Bronchial epithelial cell (primary cell): Measurements from ENCODE around the gene SRGAP3. TPM values are rescaled to one million over a fixed set of nuclear protein-coding genes. Genes with fewer than 3 reads are reported as not detected.

Experiments
- DNase-seq: peaks from one replicate; pipeline ENCODE4 v3.0.0-alpha.2; 2010; ENCODE audit warnings: low read depth
- FAIRE-seq: peaks from 2 replicates; lab custom pipeline; 2011; peaks lifted over from hg19 to GRCh38; lab: Jason Lieb, UNC
- H3K27me3 ChIP-seq: 2 replicates; pipeline ENCODE4 v1.5.1; 2011; ENCODE audit warnings: low read length; ENCODE audit not compliant: control insufficient read depth, insufficient read depth
- H3K36me3 ChIP-seq: 2 replicates; pipeline ENCODE4 v1.5.1; 2011; ENCODE audit warnings: low read length; ENCODE audit not compliant: control insufficient read depth, insufficient read depth
- H3K4me3 ChIP-seq: 2 replicates; pipeline ENCODE4 v1.5.1; 2011; ENCODE audit warnings: mild to moderate bottlenecking, low read depth, low read length, control low read depth
- CTCF ChIP-seq: IDR thresholded peaks from 2 replicates; pipeline ENCODE4 v1.5.1; 2011; ENCODE audit warnings: mild to moderate bottlenecking, moderate library complexity, low read length, control low read depth, inconsistent platforms; ENCODE audit not compliant: insufficient read depth, severe bottlenecking
- total RNA-seq: library from RNA; depleted of rRNA; stranded (reverse); fragments of >200 nt; gene quantifications from 2 replicates; pipeline ENCODE4 v1.2.1, GENCODE V29; 2014

Gene SRGAP3
- total RNA-seq, 1 donor from 2014 or later: 30.5 TPM

DNA sequence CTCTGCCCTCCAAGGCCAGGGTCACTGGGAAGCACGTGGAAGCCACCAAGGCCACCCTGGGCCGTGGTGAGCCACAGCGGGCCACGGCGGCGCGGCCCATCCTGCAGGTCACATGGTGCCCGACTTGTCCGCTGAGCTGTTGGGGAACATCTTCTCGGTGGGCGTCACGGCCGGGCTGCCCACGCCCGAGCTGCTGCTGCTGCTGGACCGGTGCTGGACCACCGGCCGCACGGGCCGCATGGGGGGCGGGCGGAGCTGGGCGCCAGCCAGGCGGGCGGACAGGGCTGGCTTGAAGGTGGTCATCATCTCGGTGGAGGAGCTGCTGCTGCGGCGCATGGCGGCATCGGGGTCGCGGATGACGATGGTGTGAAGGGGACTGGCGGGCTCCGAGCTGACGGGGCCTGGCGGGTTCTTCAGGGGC lies 264.0 kb downstream of the SRGAP3 start:
- Histone ChIP-seq H3K27me3 (no peaks in the 10 kb centered on the region), H3K36me3 (peaks cover 2% of the 10 kb centered on the region), H3K4me3 (no peak overlapping the region)
- no peak for TF ChIP-seq CTCF
- DNase-seq: no peak
- FAIRE-seq: no peak

- FAIRE-seq: no peak
- H3K4me3 ChIP-seq: no peak overlapping the region
Measured at GRCh38 chr3:8984526-8984925, 264.9 kb downstream of the SRGAP3 start.

GRCh38 chr3:8984081-8984480 lies 265.4 kb downstream of the SRGAP3 start:
- no peak for DNase-seq
- H3K4me3 ChIP-seq: no peak overlapping the region
- H3K36me3 ChIP-seq: peaks cover 2% of the 10 kb centered on the region
- H3K27me3 ChIP-seq: no peaks in the 10 kb centered on the region
- TF ChIP-seq CTCF: no peak
- FAIRE-seq: no peak

More at GRCh38 chr3:8984526-8984925, 264.9 kb downstream of the SRGAP3 start:
- no peak for TF ChIP-seq CTCF
- DNase-seq: no peak
- peaks cover 2% of the 10 kb centered on the region for H3K36me3 ChIP-seq
- no peaks in the 10 kb centered on the region for H3K27me3 ChIP-seq

DNA sequence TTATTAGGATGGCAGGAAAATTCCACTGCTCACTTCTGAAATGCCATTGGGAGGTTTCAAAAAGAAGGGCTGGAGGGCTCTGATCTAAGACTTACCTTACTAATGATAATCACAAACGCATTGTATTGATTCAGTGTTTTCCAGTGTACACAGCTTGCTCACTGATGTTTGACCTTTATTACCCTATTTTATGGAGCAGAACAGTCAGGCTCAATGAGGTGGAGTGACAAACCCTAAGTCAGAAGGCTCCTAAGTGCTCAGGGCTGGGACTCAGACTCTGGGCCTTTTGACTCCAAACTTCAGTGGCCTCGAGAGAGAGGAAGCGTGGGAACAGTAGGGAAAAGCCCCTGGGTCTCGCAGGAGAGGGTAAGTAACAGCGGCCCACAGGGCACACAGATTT lies 265.9 kb downstream of the SRGAP3 start:
- no peak for FAIRE-seq
- TF ChIP-seq CTCF: no peak
- peaks cover 2% of the 10 kb centered on the region for H3K36me3 ChIP-seq

DNA sequence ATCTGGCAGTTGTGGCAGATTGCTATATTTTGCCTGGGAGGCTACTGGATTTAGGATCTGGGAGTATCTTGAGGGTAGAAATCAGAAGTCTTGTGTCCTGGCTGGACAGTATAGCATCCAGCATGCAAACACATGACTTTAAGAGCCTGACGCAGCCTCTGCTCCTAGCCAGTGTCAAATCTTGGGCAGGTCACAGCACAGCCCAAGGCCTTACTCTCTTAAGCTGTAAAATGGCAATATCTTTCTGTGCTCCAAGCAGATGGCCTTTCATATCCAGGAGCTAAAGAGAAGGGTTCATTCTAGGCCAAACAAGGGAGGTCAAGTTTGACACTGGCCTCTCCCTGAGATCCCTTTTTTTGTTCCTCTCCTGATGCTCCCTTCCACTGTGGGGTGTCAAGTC lies 266.4 kb downstream of the SRGAP3 start:
- no peak for TF ChIP-seq CTCF
- H3K36me3 ChIP-seq: peaks cover 2% of the 10 kb centered on the region
- FAIRE-seq (no peak), DNase-seq (no peak)
- H3K27me3 ChIP-seq: no peaks in the 10 kb centered on the region
- H3K4me3 ChIP-seq: no peak overlapping the region

More for the DNA sequence above, 265.9 kb downstream of the SRGAP3 start:
- no peak overlapping the region for H3K4me3 ChIP-seq
- H3K27me3 ChIP-seq: no peaks in the 10 kb centered on the region
- DNase-seq: no peak

DNA sequence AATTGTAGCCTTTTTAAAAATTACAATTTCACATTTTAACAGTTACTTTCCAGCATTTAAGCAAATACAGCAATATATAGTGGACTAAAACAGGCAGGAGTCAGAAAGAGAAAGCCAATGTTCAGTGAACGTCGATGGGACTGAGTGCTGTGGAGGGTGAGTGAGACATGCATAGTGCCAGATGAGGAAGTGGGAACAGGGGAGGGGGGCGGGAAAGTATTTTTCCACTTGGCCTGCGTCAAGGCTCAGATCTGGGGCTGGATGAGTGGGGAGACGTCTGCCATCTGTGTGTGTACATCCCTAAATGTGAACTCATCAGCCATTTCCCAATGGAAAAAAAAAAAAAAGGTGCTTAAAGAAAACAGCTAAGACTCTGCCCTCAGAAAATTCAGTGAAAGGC lies 266.9 kb downstream of the SRGAP3 start:
- TF ChIP-seq CTCF: no peak
- no peak for DNase-seq
- Histone ChIP-seq H3K36me3 (peaks cover 2% of the 10 kb centered on the region), H3K27me3 (no peaks in the 10 kb centered on the region), H3K4me3 (no peak overlapping the region)
- no peak for FAIRE-seq
